ENCODE data around the gene SCN1B.
A peak's percentile ranks its signal among the peaks of the same experiment; 100 is the strongest.

SCN1B gene

GRCh38 chr19:35079826-35080225 lies 49.6 kb downstream of the SCN1B start:
- no peak for DNase-seq

- DNase-seq: no peak
Measured at GRCh38 chr19:35080613-35081170, 50.4 kb downstream of the SCN1B start.

- DNase-seq: no peak
Measured at GRCh38 chr19:35081201-35081600, 50.9 kb downstream of the SCN1B start.

GRCh38 chr19:35083691-35084508 lies 53.6 kb downstream of the SCN1B start:
- no peak for DNase-seq

- DNase-seq: no peak
Measured at GRCh38 chr19:35084509-35084762, 54.2 kb downstream of the SCN1B start.

GRCh38 chr19:35085947-35086346 lies 55.7 kb downstream of the SCN1B start:
- DNase-seq: no peak

GRCh38 chr19:35086455-35086854 lies 56.2 kb downstream of the SCN1B start:
- DNase-seq: no peak

GRCh38 chr19:35087393-35087792 lies 57.1 kb downstream of the SCN1B start:
- DNase-seq: peak; percentile 10

GRCh38 chr19:35088131-35088913 lies 58.1 kb downstream of the SCN1B start:
- no peak for DNase-seq

- DNase-seq: no peak
Measured at GRCh38 chr19:35089554-35089953, 59.3 kb downstream of the SCN1B start.
